Astrocyte of the spinal cord (primary cell): Measurements from ENCODE around the gene DOCK2.

Experiments
- DNase-seq: peaks from one replicate; pipeline ENCODE4 v3.0.0; 2011; ENCODE audit warnings: low read depth, low spot score
- H3K4me3 ChIP-seq: 2 replicates; pipeline ENCODE4 v1.5.1; 2011; ENCODE audit warnings: low read depth, mild to moderate bottlenecking, low read length, moderate library complexity
- CTCF ChIP-seq: IDR thresholded peaks from 2 replicates; pipeline ENCODE4 v1.5.1; 2012; ENCODE audit warnings: low read depth, mild to moderate bottlenecking, low read length, inconsistent platforms
- in situ Hi-C: cut with HindIII; loops from 2 replicates; pipeline ENCODE4 v1.10.0; 2017; ENCODE audit warnings: low sequenced_read_pairs

DOCK2 gene

GRCh38 chr5:170067574-170068170 is 430.6 kb downstream of the DOCK2 start:
- no peak for DNase-seq
- no peak for TF ChIP-seq CTCF
- no peak overlapping the region for H3K4me3 ChIP-seq
- in situ Hi-C loops: no loop called here

- in situ Hi-C loops: no loop called here
- DNase-seq: no peak
Measured at GRCh38 chr5:170069512-170069911, 432.4 kb downstream of the DOCK2 start.

GRCh38 chr5:170070556-170071412 is 433.7 kb downstream of the DOCK2 start:
- H3K4me3 ChIP-seq: no peak overlapping the region
- DNase-seq: peak; percentile 42
- in situ Hi-C loops: no loop called here
- peak; percentile 79 for TF ChIP-seq CTCF

More at GRCh38 chr5:170069512-170069911, 432.4 kb downstream of the DOCK2 start:
- TF ChIP-seq CTCF: no peak
- no peak overlapping the region for H3K4me3 ChIP-seq

GRCh38 chr5:170071748-170072147 is 434.7 kb downstream of the DOCK2 start:
- no peak for DNase-seq
- no peak for TF ChIP-seq CTCF
- in situ Hi-C loops: no loop called here
- no peak overlapping the region for H3K4me3 ChIP-seq

GRCh38 chr5:170075696-170076095 is 438.6 kb downstream of the DOCK2 start:
- H3K4me3 ChIP-seq: no peak overlapping the region
- no peak for TF ChIP-seq CTCF
- in situ Hi-C loops: no loop called here
- DNase-seq: no peak

- no peak overlapping the region for H3K4me3 ChIP-seq
- in situ Hi-C loops: no loop called here
- DNase-seq: no peak
- no peak for TF ChIP-seq CTCF
Measured at GRCh38 chr5:170076211-170076610, 439.1 kb downstream of the DOCK2 start.
